Ishikawa (cell line): ENCODE results near the gene STIM1.

Source experiments
- CEBPB ChIP-seq: IDR thresholded peaks from 2 replicates; pipeline ENCODE4 v1.6.1; 2012
- CREB1 ChIP-seq: IDR thresholded peaks from 2 replicates; pipeline ENCODE4 v1.6.1; 2012; ENCODE audit warnings: low read depth
- EGR1 ChIP-seq: IDR thresholded peaks from 2 replicates; pipeline ENCODE4 v1.6.1; 2012
- EP300 ChIP-seq: IDR thresholded peaks from 2 replicates; pipeline ENCODE4 v1.6.1; 2012; ENCODE audit warnings: borderline replicate concordance
- FOXM1 ChIP-seq: IDR thresholded peaks from 2 replicates; pipeline ENCODE4 v1.6.1; 2012; ENCODE audit warnings: low read depth, borderline replicate concordance
- NFIC ChIP-seq: IDR thresholded peaks from 2 replicates; pipeline ENCODE4 v1.6.1; 2012
- RAD21 ChIP-seq: IDR thresholded peaks from 2 replicates; pipeline ENCODE4 v1.6.1; 2012; ENCODE audit warnings: low read depth
- TAF1 ChIP-seq: IDR thresholded peaks from 2 replicates; pipeline ENCODE4 v1.6.1; 2012; ENCODE audit warnings: low read depth, mild to moderate bottlenecking
- TCF12 ChIP-seq: IDR thresholded peaks from 2 replicates; pipeline ENCODE4 v1.6.1; 2012; ENCODE audit warnings: low read depth
- TEAD4 ChIP-seq: IDR thresholded peaks from 2 replicates; pipeline ENCODE4 v1.6.1; 2012
- YY1 ChIP-seq: IDR thresholded peaks from 2 replicates; pipeline ENCODE4 v1.6.1; 2012; ENCODE audit warnings: low read depth
- ZBTB7A ChIP-seq: IDR thresholded peaks from 2 replicates; pipeline ENCODE4 v1.6.1; 2012; ENCODE audit warnings: low read depth
- TF ChIP-seq, protein P1 (sequence below): IDR thresholded peaks from 2 replicates; pipeline ENCODE4 v1.6.1; 2012
- TF ChIP-seq, protein P2 (sequence below): IDR thresholded peaks from 2 replicates; pipeline ENCODE4 v1.6.1; 2012; ENCODE audit warnings: low read depth, mild to moderate bottlenecking
- TF ChIP-seq, protein P3 (sequence below): IDR thresholded peaks from 2 replicates; pipeline ENCODE4 v1.6.1; 2012

The STIM1 gene

DNA sequence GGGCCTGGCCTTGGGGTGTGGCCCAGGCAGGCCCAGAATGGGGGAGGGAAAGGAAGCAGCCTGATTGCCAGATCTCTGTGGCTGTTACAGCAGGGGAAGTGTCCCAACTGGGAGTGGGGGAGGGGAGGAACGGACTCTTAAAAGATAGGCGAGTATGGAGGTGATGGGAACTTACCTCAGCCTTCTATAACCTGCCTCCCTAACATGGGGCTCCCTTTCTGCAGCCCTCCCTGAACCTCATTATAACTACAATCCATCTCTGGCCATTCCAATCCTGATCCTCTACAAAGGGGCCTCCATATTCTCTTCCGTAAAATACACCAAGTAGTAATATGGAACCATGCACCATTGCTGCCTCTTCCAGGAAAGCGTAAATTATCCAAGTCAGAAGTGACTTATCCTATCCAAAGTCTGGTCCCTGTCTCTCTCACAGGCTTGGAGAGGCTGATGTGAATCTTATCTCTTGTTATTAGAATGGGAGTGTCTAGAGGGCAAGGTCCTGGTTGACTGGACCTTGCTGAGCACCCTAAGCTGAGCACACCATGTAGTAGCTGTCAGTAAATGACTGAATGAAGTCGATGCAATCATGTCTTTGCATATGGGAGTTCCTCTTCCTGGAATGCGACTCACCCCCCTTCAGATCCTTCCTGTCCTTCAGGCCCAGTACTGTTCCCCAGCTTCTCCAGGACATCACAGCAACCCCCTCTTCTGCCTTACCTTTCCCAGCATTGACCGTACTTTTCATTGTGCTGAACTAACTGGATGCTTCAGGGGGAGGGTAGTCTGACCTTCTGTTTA lies 20.6 kb upstream of the STIM1 start:
- TF ChIP-seq CEBPB (no peak), RAD21 (no peak), NFIC (no peak), EP300 (no peak)

DNA sequence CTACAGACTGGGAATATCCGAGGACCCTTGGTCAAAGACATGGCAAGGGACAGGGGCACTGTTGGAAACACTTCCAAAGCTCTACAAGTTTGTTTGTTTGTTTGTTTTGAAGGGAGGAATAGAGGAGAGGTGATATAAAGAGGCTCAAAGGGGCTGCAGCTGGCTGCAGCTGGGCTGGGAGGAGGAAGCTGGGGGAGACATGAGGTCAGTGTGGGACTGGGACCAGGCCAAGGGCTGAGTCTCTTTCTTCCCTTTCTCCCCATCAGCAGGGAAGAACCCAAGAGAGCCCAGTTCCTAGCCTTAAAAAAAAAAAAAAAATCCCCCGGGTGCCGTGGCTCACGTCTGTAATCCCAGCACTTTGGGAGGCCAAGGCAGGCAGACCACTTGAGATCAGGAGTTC lies 19.7 kb upstream of the STIM1 start:
- no peak for TF ChIP-seq TAF1
- no peak for TF ChIP-seq ZBTB7A
- no peak for TF ChIP-seq FOXM1
- TF ChIP-seq EGR1: no peak
- TF ChIP-seq TEAD4: no peak
- no peak for TF ChIP-seq YY1
- no peak for TF ChIP-seq TCF12
- no peak for TF ChIP-seq EP300
- TF ChIP-seq CREB1: no peak
- TF ChIP-seq NFIC: no peak
- TF ChIP-seq, protein P1, sequence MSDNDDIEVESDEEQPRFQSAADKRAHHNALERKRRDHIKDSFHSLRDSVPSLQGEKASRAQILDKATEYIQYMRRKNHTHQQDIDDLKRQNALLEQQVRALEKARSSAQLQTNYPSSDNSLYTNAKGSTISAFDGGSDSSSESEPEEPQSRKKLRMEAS: no peak
- TF ChIP-seq, protein P2, sequence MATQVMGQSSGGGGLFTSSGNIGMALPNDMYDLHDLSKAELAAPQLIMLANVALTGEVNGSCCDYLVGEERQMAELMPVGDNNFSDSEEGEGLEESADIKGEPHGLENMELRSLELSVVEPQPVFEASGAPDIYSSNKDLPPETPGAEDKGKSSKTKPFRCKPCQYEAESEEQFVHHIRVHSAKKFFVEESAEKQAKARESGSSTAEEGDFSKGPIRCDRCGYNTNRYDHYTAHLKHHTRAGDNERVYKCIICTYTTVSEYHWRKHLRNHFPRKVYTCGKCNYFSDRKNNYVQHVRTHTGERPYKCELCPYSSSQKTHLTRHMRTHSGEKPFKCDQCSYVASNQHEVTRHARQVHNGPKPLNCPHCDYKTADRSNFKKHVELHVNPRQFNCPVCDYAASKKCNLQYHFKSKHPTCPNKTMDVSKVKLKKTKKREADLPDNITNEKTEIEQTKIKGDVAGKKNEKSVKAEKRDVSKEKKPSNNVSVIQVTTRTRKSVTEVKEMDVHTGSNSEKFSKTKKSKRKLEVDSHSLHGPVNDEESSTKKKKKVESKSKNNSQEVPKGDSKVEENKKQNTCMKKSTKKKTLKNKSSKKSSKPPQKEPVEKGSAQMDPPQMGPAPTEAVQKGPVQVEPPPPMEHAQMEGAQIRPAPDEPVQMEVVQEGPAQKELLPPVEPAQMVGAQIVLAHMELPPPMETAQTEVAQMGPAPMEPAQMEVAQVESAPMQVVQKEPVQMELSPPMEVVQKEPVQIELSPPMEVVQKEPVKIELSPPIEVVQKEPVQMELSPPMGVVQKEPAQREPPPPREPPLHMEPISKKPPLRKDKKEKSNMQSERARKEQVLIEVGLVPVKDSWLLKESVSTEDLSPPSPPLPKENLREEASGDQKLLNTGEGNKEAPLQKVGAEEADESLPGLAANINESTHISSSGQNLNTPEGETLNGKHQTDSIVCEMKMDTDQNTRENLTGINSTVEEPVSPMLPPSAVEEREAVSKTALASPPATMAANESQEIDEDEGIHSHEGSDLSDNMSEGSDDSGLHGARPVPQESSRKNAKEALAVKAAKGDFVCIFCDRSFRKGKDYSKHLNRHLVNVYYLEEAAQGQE: no peak

DNA sequence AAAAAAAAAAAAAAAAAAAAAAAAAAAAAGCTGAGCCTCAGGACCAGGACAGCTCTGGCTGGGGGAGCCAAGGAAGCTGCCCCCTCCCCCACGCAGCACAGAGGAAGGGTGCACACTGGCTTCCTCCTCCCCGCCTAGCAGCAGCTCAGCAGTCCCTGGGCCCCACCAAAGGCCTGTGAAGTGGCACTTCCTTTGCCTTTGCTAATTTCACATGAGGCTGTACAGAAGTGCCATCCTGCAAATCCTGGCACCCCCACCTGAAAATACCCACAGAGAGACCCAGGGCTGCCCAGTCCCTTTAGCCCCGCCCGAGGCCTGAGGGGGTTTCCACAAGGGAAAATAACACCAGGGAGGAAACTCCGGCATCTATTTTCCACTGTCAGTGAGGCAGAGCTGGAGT lies 18.6 kb upstream of the STIM1 start:
- no peak for TF ChIP-seq TEAD4
- TF ChIP-seq RAD21: no peak
- TF ChIP-seq, protein P2: no peak
- no peak for TF ChIP-seq TAF1
- TF ChIP-seq EP300: no peak
- no peak for TF ChIP-seq ZBTB7A
- TF ChIP-seq EGR1: no peak
- no peak for TF ChIP-seq TCF12
- no peak for TF ChIP-seq CEBPB
- no peak for TF ChIP-seq FOXM1
- TF ChIP-seq NFIC: no peak
- TF ChIP-seq, protein P3, sequence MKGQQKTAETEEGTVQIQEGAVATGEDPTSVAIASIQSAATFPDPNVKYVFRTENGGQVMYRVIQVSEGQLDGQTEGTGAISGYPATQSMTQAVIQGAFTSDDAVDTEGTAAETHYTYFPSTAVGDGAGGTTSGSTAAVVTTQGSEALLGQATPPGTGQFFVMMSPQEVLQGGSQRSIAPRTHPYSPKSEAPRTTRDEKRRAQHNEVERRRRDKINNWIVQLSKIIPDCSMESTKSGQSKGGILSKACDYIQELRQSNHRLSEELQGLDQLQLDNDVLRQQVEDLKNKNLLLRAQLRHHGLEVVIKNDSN: no peak
- TF ChIP-seq, protein P1: no peak
- TF ChIP-seq CREB1: no peak
- TF ChIP-seq YY1: no peak

DNA sequence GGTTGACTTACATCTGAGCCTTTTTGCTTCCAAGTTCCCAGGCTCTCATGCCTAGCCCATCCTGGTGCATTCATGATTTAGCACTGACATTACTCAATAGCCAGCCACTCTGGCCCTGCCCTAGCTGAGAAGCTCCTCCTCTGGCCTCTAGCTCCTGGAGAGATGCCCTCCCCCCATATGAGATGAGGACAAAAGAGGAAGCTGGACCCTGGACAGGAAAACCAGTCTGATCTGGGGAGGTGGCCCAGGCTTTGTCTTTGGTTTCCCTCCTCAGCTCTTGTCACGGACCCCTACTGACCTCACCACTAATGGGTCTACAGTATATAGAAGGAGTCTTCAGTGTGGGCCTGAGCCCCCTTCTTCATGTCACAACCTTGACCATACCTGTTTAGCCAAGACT lies 17.7 kb upstream of the STIM1 start:
- TF ChIP-seq EP300: no peak
- TF ChIP-seq, protein P2: no peak
- no peak for TF ChIP-seq NFIC
- TF ChIP-seq TCF12: no peak
- TF ChIP-seq TAF1: no peak
- TF ChIP-seq, protein P3: no peak
- no peak for TF ChIP-seq CEBPB
- no peak for TF ChIP-seq EGR1
- TF ChIP-seq CREB1: no peak
- no peak for TF ChIP-seq YY1
- TF ChIP-seq, protein P1: no peak
- no peak for TF ChIP-seq TEAD4
- TF ChIP-seq FOXM1: no peak
